Left colon (tissue), 2 donors: ENCODE data around the gene NEDD9. TPM values are rescaled to one million over a fixed set of nuclear protein-coding genes. Genes with fewer than 3 reads are reported as not detected.

Source experiments
- ATAC-seq: fragments of 200-7000 bp; cut with Tn5 transposase; one replicate; pipeline ENCODE4 v1.9.1; 2020; ENCODE audit warnings: mild to moderate bottlenecking, moderate library complexity
- DNase-seq, 2 donors: peaks; one replicate each; pipeline ENCODE4 v3.0.0-alpha.2; 2020
- intact Hi-C, 2 donors: fragments of 100-400 bp; cut with DNase I in 1 of 2; cut with micrococcal nuclease in 1 of 2; formaldehyde crosslinking; loops; one replicate each; pipeline versions ENCODE4 v1.11.2 to v1.14.0; 2022; cut with DNase I, micrococcal nuclease
- total RNA-seq, 2 donors: library from RNA; stranded (reverse); fragmentation: NEBNext Ultra II Directional; extraction: Animal tissue kit (Norgen Biotek cat#: 25700); gene quantifications; one replicate each; pipeline ENCODE4 v1.2.1, GENCODE V29; 2021
- donor health status: DM: no; HTN: no; CAD: no.
- donor health status: DM: yes; HTN: yes; CAD: no.

Gene NEDD9
- total RNA-seq, 2 donors from 2014 or later, result 58.9 to 84.8 TPM

GRCh38 chr6:11224252-11224965 is 8.1 kb downstream of the NEDD9 start:
- intact Hi-C loops, result no loop called here
- ATAC-seq, result no peak

DNA sequence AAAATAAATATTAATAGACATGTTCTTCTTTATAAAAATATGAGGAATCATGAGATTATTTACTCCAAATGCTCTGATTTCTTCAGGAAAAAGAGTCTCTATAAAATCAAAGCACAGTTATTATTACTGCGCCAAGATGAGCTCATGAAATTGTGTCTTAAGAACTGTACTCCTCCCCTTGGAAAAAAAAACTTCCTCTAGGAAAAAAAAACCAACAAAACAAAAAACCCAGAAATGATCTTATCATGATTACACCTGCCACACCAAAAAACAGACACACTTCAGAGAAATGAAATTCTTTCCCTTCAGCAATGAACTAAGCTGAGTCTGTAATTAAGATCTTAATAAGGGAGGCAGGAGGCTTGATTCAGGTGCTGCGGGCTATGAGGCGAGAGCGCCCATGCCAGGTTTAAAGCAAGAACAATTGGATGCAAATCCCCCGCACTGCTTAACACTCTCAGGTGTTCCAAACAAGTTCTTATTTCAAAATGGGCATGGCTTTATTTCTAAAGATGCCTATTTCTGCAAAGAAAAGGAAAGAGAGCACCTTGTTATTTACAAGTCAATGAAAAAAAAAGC is 9.1 kb downstream of the NEDD9 start:
- ATAC-seq (peak; percentile 1), DNase-seq (no peak)
- intact Hi-C loops, result no loop called here

More at GRCh38 chr6:11224252-11224965, 8.1 kb downstream of the NEDD9 start:
- no peak for DNase-seq

DNA sequence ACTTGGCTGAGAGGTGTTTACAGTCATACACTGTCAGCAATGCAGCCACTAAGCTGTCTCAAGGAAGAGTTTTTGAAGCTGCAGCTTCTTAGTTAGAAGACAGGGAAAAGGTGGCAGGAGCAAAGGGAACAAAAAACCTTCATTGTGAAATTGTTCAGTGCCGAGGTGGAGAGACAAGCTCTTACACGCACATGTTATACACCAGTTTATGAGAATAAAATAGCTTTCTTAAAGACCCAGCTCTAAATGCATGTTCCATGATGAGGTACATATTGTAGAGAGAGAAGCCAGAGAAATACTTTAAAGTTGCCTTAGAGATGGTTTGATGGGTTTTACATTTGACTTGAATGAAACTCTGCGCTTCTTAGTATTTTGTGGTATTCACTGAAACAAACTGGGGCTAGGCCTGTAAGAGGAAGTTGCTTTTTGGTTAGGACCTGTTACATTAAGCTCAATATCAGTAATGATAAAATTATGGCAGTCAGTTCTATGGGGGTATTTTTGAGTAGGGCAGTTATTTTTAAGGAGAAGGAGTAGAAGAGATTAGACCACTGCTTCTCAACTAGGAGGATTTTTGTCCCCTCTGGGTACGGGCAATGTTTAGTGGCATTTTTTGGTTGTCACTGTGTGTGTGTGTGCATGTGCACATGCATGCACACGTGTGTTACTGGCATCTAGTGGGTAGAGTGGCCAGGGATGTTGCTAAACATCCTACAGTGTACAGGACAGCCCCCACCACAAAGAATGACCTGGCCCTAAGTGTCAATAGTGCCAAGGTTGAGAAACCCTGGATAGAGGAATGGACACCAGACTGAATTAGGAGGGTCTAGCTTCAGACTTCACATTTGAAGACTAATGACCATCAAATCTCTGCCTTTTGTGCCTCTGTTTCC is 9.8 kb downstream of the NEDD9 start:
- intact Hi-C loops, result no loop called here
- DNase-seq (no peak), ATAC-seq (no peak)

DNA sequence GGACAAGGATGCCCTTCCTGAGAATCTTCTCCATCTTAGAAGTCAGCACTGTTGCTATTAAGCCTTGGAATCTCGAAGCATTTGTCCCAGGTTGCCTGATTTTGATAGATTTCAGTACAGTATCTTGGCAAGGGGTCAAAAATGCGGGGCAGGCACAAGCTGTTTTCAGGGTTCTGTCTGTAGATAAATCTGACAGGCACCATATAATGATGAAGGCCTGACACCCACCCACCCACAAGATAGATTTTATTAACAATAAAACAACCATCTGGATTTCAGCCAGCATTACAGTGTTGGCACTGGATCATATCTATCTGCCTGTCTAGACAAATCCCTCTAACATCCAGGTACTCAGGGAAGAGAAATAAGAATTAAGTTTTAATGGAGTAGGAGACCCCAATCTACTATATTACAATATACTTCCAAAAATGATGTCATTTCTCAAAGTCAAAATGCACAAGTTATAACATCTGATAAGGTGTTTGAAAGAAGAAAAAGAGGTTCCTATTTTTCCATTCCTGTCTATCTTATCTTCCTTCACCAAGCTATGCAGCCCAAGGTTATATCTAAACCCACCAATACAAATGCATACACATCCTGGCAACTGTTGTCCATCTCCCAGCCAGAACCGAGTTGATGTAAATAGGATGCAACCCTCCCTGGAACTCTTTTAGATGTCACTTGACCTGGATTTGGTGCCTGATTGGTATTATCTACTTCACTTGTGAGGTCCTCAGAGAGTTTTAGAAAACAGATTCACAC is 10.7 kb downstream of the NEDD9 start:
- ATAC-seq, result no peak
- DNase-seq, result no peak
- intact Hi-C loops, result no loop called here

- DNase-seq, result no peak
- intact Hi-C loops, result no loop called here
- peak; percentile 27 for ATAC-seq
Measured at GRCh38 chr6:11219400-11219834, 13.1 kb downstream of the NEDD9 start.

- intact Hi-C loops, result no loop called here
- ATAC-seq (peak; percentile 62), DNase-seq (peak; percentile 52 to 78)
Measured at GRCh38 chr6:11218538-11219399, 13.7 kb downstream of the NEDD9 start.

DNA sequence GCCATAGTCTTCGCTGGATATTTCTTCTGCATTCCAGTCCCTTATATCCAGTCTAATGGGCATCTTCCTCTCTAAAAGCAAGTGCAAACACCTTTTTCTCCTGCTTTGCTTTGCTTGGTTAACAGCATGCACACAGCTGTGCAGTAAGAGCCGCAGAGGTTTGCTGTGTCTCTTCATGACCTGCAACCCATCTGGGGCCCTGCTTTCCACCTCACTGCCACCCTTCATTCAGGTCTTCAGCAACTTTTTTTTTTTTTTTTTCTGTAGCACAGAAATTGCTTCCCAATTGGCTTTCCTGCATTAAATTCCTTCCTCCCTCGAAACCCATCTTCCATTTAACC is 14.4 kb downstream of the NEDD9 start:
- no peak for ATAC-seq

GRCh38 chr6:11217360-11218101 is 14.9 kb downstream of the NEDD9 start:
- DNase-seq, result peak in 1 of 2 donors; percentile 72
- ATAC-seq, result peak; percentile 72
- intact Hi-C loops, result no loop called here

More for the DNA sequence above, 14.4 kb downstream of the NEDD9 start:
- no peak for DNase-seq
- intact Hi-C loops, result no loop called here

GRCh38 chr6:11215773-11216172 is 16.7 kb downstream of the NEDD9 start:
- DNase-seq (no peak), ATAC-seq (no peak)
- intact Hi-C loops, result no loop called here

DNA sequence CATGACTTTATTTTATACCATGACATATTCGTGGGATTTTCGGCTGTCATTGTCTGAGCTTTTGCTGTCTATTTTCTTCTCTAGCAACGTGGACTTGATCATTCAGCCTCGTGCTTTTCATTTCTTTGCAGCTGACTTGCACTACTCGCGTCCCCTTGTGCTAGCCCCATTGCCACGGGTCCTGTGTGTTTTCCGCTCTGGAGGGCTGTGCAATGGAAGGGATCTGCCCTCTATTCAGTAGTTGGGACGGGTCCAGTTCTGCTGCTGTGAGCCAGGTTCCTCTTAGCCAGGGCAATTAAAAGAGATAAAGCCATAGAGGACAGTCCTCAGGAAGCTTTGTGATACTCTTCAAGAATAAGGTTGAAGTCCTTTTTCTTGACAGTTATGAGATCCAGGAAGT is 17.6 kb downstream of the NEDD9 start:
- ATAC-seq (no peak), DNase-seq (no peak)
- intact Hi-C loops, result no loop called here

DNA sequence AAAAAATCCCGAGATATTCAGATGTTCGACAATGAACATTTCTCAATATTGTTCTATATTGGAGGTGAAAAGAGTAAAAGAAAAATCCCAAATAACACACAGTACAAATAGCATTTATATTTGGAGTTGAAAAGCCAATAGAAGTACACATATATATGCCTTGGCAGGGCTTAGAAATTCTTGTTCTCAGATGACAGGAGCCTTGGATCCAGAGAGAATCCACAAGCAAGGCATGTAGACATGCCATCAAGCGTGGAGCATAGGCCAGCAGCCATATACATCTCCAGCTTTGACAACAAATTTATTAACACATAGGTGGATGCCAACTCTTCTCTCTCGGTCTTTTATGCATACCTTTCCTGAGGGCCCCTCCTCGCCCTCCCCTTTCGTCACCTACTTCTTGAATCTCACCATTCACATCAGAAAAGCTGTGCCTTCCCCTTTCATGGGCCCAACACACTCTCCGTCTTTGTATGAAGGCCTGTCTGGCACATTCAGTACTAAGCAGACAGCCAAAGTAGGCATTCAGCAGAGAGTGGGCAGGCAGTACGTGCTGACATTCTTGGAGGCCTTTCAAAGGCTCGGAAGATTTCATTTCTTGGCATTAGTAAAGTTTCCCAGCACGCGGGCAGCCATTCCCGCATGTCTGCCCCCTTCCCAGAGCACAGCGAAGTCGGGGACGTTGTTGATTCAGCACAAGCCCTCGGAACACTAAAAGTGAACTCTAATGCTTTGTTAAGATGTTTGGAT is 18.2 kb downstream of the NEDD9 start:
- intact Hi-C loops, result no loop called here
- no peak for DNase-seq
- no peak for ATAC-seq

- intact Hi-C loops, result no loop called here
- ATAC-seq (no peak), DNase-seq (no peak)
Measured at GRCh38 chr6:11213422-11214021, 18.9 kb downstream of the NEDD9 start.

GRCh38 chr6:11212664-11213063 is 19.8 kb downstream of the NEDD9 start:
- ATAC-seq (no peak), DNase-seq (no peak)
- intact Hi-C loops, result no loop called here

DNA sequence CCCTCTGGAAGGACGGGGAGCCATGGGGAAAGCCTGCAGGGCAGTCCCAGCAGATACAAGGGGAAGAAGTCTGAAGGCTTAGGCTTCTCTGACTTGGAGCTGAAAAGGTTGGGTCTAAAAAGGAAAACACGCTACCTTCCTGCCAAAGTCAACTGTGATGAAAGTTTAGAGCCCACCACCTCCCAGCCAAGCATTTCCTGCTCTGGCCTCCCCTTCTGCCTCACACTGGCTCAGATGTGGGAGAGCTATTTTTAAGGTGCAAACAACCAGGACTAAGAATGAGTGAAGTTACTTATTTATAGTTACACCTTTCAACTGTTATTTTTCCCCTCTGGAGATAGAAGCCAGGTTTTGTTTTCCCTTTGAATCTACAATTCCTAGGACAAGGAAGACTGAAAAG is 21.2 kb downstream of the NEDD9 start:
- no peak for DNase-seq
- ATAC-seq, result no peak
- intact Hi-C loops, result no loop called here

GRCh38 chr6:11210386-11211138 is 21.9 kb downstream of the NEDD9 start:
- intact Hi-C loops, result no loop called here
- ATAC-seq, result no peak
- DNase-seq, result no peak

- no peak for DNase-seq
- intact Hi-C loops, result no loop called here
- ATAC-seq, result peak; percentile 6
Measured at GRCh38 chr6:11209906-11210305, 22.6 kb downstream of the NEDD9 start.
